Prostate gland (tissue), 2 donors: ENCODE data around the gene MDK. TPM values are rescaled to one million over a fixed set of nuclear protein-coding genes. Genes with fewer than 3 reads are reported as not detected.

ENCODE experiments used
- DNase-seq: peaks from one replicate; pipeline ENCODE4 v3.0.0-alpha.2; 2019; ENCODE audit warnings: low spot score
- H3K27ac ChIP-seq, 2 donors: fragments of 200-600 bp; sonication (generic); 2 replicates each; pipeline ENCODE4 v1.5.1; 2017 to 2019
- H3K27me3 ChIP-seq: fragments of 200-600 bp; sonication (generic); replicated peaks from 2 replicates; pipeline ENCODE4 v1.5.1; 2019; ENCODE audit not compliant: insufficient read depth
- H3K36me3 ChIP-seq, 2 donors: fragments of 200-600 bp; sonication (generic); 1 replicate in 1 of 2; 2 replicates in 1 of 2; pipeline versions ENCODE4 v1.5.1 to v1.8.1; 2017 to 2019
- H3K4me1 ChIP-seq: fragments of 200-600 bp; sonication (generic); replicated peaks from 2 replicates; pipeline ENCODE4 v1.5.1; 2019
- H3K4me3 ChIP-seq, 2 donors: fragments of 200-600 bp; sonication (generic); 2 replicates each; pipeline ENCODE4 v1.5.1; 2017 to 2019
- H3K9me3 ChIP-seq: fragments of 200-600 bp; sonication (generic); 2 replicates; pipeline ENCODE4 v1.5.1; 2017
- POLR2A ChIP-seq: fragments of 450-650 bp; IDR thresholded peaks from one replicate; pipeline ENCODE4 v1.6.1; 2016; ENCODE audit warnings: antibody characterized with exemption, mild to moderate bottlenecking
- POLR2AphosphoS5 ChIP-seq: sonication (generic); formaldehyde crosslinking; IDR thresholded peaks from one replicate; pipeline ENCODE4 v1.6.1; 2017; ENCODE audit warnings: antibody characterized with exemption
- WGBS: methylation state at CpG from one replicate; pipeline ENCODE4 v1.1.5; 2018; 5-methylcytosine and 5-hydroxymethylcytosine counted together
- intact Hi-C: fragments of 100-400 bp; cut with DNase I; formaldehyde crosslinking; loops from one replicate; pipeline ENCODE4 v1.14.2; 2022
- total RNA-seq, 2 donors: library from RNA; depleted of rRNA; stranded (reverse); fragments of >200 nt; gene quantifications; one replicate each; pipeline ENCODE4 v1.1.0, GENCODE V29; 2016
- TF ChIP-seq, protein P1 (sequence below), 4 experiments: fragments of 200-600 bp in 2 of 4; fragments of 450-650 bp in 2 of 4; sonication (generic) in 2 of 4; IDR thresholded peaks; 1 replicate in 3 of 4; 2 replicates in 1 of 4; pipeline ENCODE4 v1.5.1; 2016 to 2019; ENCODE audit warnings: antibody characterized with exemption in 4 of 4, mild to moderate bottlenecking in 2 of 4, moderate library complexity in 2 of 4

MDK gene
- total RNA-seq, 2 donors from 2014 or later, result 71.6 to 164 TPM

DNA sequence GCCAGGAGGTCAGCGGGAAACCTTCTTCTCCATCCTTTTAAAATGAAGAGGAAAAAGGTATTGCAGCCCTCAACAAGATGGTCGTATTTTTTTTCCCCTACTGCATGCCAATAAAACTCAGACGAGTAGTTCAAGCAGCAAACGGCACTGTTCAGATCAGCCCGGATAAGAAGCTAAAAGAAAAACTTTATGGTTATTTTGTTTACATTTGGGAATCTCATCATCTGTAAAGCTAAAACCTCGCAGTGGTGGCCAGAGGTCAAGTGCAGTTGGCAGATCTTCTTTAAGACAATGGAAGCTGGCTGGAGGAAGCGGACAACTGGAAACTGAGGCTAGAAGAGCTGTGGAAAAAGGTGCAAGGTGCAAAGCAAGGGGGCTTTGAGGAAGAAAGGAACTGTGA lies 41.1 kb downstream of the MDK start:
- TF ChIP-seq POLR2A (no peak), POLR2AphosphoS5 (no peak)
- TF ChIP-seq, protein P1, sequence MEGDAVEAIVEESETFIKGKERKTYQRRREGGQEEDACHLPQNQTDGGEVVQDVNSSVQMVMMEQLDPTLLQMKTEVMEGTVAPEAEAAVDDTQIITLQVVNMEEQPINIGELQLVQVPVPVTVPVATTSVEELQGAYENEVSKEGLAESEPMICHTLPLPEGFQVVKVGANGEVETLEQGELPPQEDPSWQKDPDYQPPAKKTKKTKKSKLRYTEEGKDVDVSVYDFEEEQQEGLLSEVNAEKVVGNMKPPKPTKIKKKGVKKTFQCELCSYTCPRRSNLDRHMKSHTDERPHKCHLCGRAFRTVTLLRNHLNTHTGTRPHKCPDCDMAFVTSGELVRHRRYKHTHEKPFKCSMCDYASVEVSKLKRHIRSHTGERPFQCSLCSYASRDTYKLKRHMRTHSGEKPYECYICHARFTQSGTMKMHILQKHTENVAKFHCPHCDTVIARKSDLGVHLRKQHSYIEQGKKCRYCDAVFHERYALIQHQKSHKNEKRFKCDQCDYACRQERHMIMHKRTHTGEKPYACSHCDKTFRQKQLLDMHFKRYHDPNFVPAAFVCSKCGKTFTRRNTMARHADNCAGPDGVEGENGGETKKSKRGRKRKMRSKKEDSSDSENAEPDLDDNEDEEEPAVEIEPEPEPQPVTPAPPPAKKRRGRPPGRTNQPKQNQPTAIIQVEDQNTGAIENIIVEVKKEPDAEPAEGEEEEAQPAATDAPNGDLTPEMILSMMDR (IDR thresholded peaks at IDR 0.05), result no peak
- Histone ChIP-seq H3K27me3 (no peaks in the 10 kb centered on the region), H3K36me3 (no peaks in the 10 kb centered on the region), H3K9me3 (no peaks in the 10 kb centered on the region), H3K4me1 (no peaks in the 10 kb centered on the region), H3K4me3 (no peak overlapping the region), H3K27ac (no peak overlapping the region)
- intact Hi-C loops, result no loop called here
- DNase-seq, result no peak
- WGBS, result 23% methylated on average over 7 of the region's 7 CpGs

DNA sequence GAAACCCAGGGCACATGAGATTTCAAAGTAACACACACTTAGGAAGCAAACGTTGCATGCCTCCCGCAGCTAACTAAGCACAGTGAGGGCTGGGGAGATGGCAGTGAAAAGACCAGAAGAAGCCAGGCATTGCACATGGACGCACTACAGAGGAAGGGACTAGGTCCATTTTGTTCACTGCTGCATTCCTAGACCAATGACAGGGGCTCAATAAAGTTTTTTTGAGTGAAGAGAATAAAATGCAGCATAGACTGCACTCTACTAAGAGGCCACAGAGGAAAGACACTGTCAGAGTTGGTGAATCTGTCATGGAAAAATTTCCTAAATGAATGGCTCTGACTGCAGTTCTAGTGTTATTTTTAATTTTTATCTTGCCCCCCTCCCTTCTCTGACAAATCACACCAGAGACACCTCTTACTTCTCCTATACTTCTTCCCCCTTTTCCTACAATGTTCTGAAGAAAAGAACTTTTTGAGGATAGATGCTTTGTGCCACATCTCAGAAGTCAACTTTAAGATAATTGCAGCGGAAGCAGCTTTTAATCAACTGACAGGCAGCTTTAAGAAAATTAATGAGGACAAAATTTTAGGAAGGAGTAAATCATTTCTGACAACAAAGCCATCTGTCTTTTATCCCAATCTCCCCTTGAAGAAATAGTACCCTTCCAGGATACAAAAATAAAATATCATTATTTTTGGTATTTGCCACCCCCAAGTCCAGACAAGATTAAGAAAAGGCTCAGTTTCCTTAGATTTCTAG lies 44.9 kb downstream of the MDK start:
- TF ChIP-seq POLR2AphosphoS5, result no peak
- TF ChIP-seq, protein P1 (IDR thresholded peaks at IDR 0.05), result no peak
- no peak for TF ChIP-seq POLR2A
- 81% methylated on average over 4 of the region's 4 CpGs for WGBS
- H3K27me3 ChIP-seq, result no peaks in the 10 kb centered on the region
- H3K27ac ChIP-seq, result no peak overlapping the region
- no peak overlapping the region for H3K4me3 ChIP-seq
- no peaks in the 10 kb centered on the region for H3K4me1 ChIP-seq
- no peaks in the 10 kb centered on the region for H3K9me3 ChIP-seq
- intact Hi-C loops, result no loop called here
- no peak for DNase-seq
- H3K36me3 ChIP-seq, result no peaks in the 10 kb centered on the region

DNA sequence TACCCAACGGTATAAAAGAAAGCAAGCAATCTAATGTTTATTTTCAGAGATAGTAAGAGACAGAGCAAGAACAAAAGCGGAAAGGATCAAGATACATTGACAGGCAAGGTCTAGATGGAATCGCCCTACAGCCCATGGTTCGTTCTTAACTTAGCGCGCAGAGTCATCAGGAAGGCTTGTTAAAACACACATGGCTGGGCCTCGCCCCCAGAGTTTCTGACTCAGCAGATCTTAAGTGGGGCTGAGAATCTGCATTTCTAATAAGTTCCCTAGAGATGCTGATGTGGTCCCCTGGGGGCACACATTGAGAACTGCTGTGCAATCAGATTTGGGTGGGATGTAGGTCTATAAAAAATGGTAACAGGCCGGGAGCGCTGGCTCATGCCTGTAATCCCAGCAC lies 45.9 kb downstream of the MDK start:
- no peaks in the 10 kb centered on the region for H3K36me3 ChIP-seq
- no peaks in the 10 kb centered on the region for H3K9me3 ChIP-seq
- H3K27me3 ChIP-seq, result no peaks in the 10 kb centered on the region
- intact Hi-C loops, result no loop called here
- DNase-seq, result no peak
- TF ChIP-seq, protein P1 (IDR thresholded peaks at IDR 0.05), result no peak
- TF ChIP-seq POLR2A (no peak), POLR2AphosphoS5 (no peak)
- WGBS, result 92% methylated on average over 9 of the region's 9 CpGs
- H3K27ac ChIP-seq, result no peak overlapping the region
- no peak overlapping the region for H3K4me3 ChIP-seq
- H3K4me1 ChIP-seq, result no peaks in the 10 kb centered on the region

DNA sequence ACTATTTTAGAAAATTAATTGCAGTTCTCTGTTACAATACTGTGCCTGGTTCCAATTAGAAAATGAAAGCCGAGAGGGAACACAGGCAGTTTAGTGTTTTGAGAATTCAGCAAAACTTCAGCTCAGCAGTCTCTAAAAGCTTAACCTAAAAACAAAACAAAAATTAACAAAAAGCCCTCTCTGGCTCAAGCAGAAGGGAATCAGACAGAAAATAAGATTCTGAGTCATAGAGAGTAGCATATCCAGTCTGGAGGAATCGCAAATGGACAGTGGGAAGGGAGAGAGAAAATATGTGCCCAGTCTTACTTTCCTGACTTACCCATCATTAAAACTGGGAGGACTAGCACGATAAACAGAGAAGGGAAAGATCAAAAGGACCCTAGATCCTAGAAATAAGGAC lies 48.2 kb downstream of the MDK start:
- H3K27ac ChIP-seq, result no peak overlapping the region
- WGBS, result 83% methylated on average over 3 of the region's 3 CpGs
- no peaks in the 10 kb centered on the region for H3K4me1 ChIP-seq
- DNase-seq, result no peak
- no peak overlapping the region for H3K4me3 ChIP-seq
- TF ChIP-seq POLR2AphosphoS5, result no peak
- TF ChIP-seq, protein P1 (IDR thresholded peaks at IDR 0.05), result no peak
- TF ChIP-seq POLR2A, result no peak
- H3K36me3 ChIP-seq, result peaks cover 0 to 8% of the 10 kb centered on the region in 2 donors
- intact Hi-C loops, result no loop called here
- H3K27me3 ChIP-seq, result no peaks in the 10 kb centered on the region
- no peaks in the 10 kb centered on the region for H3K9me3 ChIP-seq

DNA sequence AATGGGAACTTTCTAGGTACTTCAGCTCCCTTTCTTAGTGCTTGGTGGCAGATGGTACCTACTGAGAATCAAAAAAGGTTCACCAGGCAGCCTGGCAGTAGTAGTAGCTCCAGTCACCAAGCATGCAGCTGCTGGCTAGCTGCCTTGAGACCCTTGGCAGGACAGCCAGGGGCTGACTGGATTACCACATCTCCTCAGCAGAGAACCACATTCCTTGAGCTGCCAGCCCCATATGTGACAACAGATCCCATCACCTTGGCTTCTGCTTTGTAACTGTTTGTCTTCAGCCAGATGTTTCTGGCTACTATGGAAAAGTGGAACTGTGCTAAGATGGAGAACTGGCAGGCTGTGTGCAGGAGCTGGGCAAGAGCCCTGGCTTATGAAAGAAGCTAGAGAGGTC lies 49.7 kb downstream of the MDK start:
- Histone ChIP-seq H3K27me3 (no peaks in the 10 kb centered on the region), H3K27ac (no peak overlapping the region), H3K9me3 (no peaks in the 10 kb centered on the region), H3K36me3 (peaks cover 0 to 9% of the 10 kb centered on the region in 2 donors), H3K4me1 (no peaks in the 10 kb centered on the region), H3K4me3 (no peak overlapping the region)
- TF ChIP-seq POLR2A (no peak), POLR2AphosphoS5 (no peak)
- TF ChIP-seq, protein P1 (IDR thresholded peaks at IDR 0.05), result no peak
- no peak for DNase-seq
- intact Hi-C loops, result no loop called here
